ENCODE results near the gene THAP7.

DNA sequence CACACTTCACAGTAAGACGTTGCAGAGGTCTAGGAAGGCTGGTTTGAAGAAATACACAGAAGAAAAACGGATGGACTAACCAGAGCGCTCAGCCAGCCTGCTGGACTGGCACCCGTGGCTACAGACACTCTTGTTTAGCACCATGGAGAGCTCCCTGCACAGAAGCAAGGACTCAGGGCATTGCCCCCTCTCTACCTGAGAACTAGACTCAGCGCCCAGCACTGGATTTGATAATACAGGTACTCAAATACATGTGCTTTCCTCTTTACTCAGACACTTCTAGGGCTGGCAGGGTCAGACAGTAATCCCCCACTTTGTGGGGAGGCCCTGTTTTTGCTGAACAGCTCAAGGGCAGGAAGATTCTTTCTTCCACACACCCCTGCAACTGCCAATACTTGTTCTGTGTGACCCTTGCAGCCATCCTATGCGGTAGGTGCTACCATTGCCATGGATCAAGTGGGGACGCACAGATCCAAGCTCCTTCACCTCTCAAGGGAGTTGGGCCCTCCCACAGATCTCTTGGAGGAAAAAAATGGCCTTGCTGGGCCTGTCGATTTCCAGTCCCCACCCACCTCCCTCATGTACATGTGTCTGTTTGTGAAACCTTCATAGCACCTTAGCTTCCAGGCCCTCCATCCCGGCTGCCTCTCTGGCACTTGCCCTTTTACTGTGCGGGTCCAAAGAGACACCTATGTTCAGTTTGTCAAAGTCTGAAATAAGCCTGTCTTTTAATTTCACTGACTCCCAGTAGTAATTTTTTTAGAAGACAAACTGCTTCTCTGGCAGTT is 7.9 kb upstream of the THAP7 start:
- TF ChIP-seq EZH2 (IDR thresholded peaks at IDR 0.05; ENCODE audit: borderline replicate concordance, low read depth, low read length, severe bottlenecking): no peak
- TF ChIP-seq, protein P1, sequence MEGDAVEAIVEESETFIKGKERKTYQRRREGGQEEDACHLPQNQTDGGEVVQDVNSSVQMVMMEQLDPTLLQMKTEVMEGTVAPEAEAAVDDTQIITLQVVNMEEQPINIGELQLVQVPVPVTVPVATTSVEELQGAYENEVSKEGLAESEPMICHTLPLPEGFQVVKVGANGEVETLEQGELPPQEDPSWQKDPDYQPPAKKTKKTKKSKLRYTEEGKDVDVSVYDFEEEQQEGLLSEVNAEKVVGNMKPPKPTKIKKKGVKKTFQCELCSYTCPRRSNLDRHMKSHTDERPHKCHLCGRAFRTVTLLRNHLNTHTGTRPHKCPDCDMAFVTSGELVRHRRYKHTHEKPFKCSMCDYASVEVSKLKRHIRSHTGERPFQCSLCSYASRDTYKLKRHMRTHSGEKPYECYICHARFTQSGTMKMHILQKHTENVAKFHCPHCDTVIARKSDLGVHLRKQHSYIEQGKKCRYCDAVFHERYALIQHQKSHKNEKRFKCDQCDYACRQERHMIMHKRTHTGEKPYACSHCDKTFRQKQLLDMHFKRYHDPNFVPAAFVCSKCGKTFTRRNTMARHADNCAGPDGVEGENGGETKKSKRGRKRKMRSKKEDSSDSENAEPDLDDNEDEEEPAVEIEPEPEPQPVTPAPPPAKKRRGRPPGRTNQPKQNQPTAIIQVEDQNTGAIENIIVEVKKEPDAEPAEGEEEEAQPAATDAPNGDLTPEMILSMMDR (IDR thresholded peaks at IDR 0.05; ENCODE audit: borderline replicate concordance, extremely low read depth, low read length, poor library complexity, severe bottlenecking): no peak

Measured in DND-41 (cell line).